ENCODE measurements around the gene VAV3. TPM values are rescaled to one million over a fixed set of nuclear protein-coding genes. Genes with fewer than 3 reads are reported as not detected.

The VAV3 gene
- total RNA-seq, 1 experiment from 2014 or later = not detected

- ATAC-seq = no peak
- no peak overlapping the region for H3K4me2 ChIP-seq (ENCODE audit: low read length)
- H3K9ac ChIP-seq (ENCODE audit: low read length) = no peak overlapping the region
- POLR2A ChIA-PET = no interaction called here
- CTCF ChIA-PET = no interaction called here
- H3K9me3 ChIP-seq (ENCODE audit: control insufficient read depth in 1 of 2, insufficient read depth in 1 of 2, low read depth in 1 of 2, low read length in 2 of 2) = peaks cover 7% of the 10 kb centered on the region in 2 experiments; a peak in 2 of 4 replicates
- H3K4me1 ChIP-seq (ENCODE audit: control insufficient read depth in 1 of 2, insufficient read depth in 2 of 2, low read length in 2 of 2) = no peaks in the 10 kb centered on the region
- no peaks in the 10 kb centered on the region for H3K36me3 ChIP-seq (ENCODE audit: control insufficient read depth in 1 of 2, insufficient read depth in 2 of 2, low read length in 2 of 2)
- H3K27me3 ChIP-seq (ENCODE audit: insufficient read depth, low read length) = no peaks in the 10 kb centered on the region
- H2AFZ ChIP-seq (ENCODE audit: low read depth, low read length, poor library complexity, severe bottlenecking) = no peak overlapping the region
- DNase-seq (ENCODE audit: low read depth, low spot score) = no peak
- intact Hi-C loops (cut with micrococcal nuclease) = no loop called here
- no TSS peak for BruUV-seq (replicated peaks)
- no peak overlapping the region for H3K27ac ChIP-seq (ENCODE audit: low read depth, low read length)
- no peaks in the 10 kb centered on the region for H3K9me2 ChIP-seq (ENCODE audit: insufficient read depth)
- no peak for TF ChIP-seq EGR1 (IDR thresholded peaks at IDR 0.05; ENCODE audit: low read depth)
- no peak for TF ChIP-seq EZH2 (IDR thresholded peaks at IDR 0.05)
- TF ChIP-seq ZBTB33 (IDR thresholded peaks at IDR 0.05; ENCODE audit: extremely low read depth, insufficient replicate concordance, low read length) = no peak
- no peak for TF ChIP-seq ATF3 (IDR thresholded peaks at IDR 0.05)
- no peak for TF ChIP-seq JUND (IDR thresholded peaks at IDR 0.05)
- no peak for TF ChIP-seq POLR2A (IDR thresholded peaks at IDR 0.05; ENCODE audit: borderline replicate concordance, extremely low read depth, insufficient read depth, insufficient read length)
- no peaks in the 10 kb centered on the region for H3K79me2 ChIP-seq (ENCODE audit: insufficient read depth, low read length)
- RAD21 ChIA-PET (ENCODE audit: low non-redundant PET in 1 of 2, low total read pairs in 2 of 2, uncharacterized antibody in 2 of 2, unreplicated experiment in 2 of 2) = no interaction called here
- no peak overlapping the region for H3K4me3 ChIP-seq (replicated peaks in 1 of 2; ENCODE audit: low read depth in 1 of 2, low read length in 2 of 2)
- H4K20me1 ChIP-seq (ENCODE audit: insufficient read depth) = no peaks in the 10 kb centered on the region
These were observed 339.5 kb downstream of the VAV3 start for GRCh38 chr1:107625405-107626029.

GRCh38 chr1:107623431-107623830 is 341.5 kb downstream of the VAV3 start:
- peaks cover 4 to 7% of the 10 kb centered on the region in 2 experiments; a peak in 2 of 4 replicates for H3K9me3 ChIP-seq (ENCODE audit: control insufficient read depth in 1 of 2, insufficient read depth in 1 of 2, low read depth in 1 of 2, low read length in 2 of 2)
- no peak overlapping the region for H2AFZ ChIP-seq (ENCODE audit: low read depth, low read length, poor library complexity, severe bottlenecking)
- ATAC-seq = no peak
- H3K27ac ChIP-seq (ENCODE audit: low read depth, low read length) = no peak overlapping the region
- CTCF ChIA-PET = no interaction called here
- BruUV-seq (replicated peaks) = no TSS peak
- H3K9ac ChIP-seq (ENCODE audit: low read length) = no peak overlapping the region
- H3K36me3 ChIP-seq (ENCODE audit: control insufficient read depth in 1 of 2, insufficient read depth in 2 of 2, low read length in 2 of 2) = no peaks in the 10 kb centered on the region
- intact Hi-C loops (cut with micrococcal nuclease) = no loop called here
- no peaks in the 10 kb centered on the region for H3K4me1 ChIP-seq (ENCODE audit: control insufficient read depth in 1 of 2, insufficient read depth in 2 of 2, low read length in 2 of 2)
- no peak for TF ChIP-seq EZH2phosphoT487 (IDR thresholded peaks at IDR 0.05; ENCODE audit: borderline replicate concordance)
- TF ChIP-seq POLR2AphosphoS5 (IDR thresholded peaks at IDR 0.05; ENCODE audit: low read depth, low read length) = no peak
- RAD21 ChIA-PET (ENCODE audit: low non-redundant PET in 1 of 2, low total read pairs in 2 of 2, uncharacterized antibody in 2 of 2, unreplicated experiment in 2 of 2) = no interaction called here
- no peak overlapping the region for H3K4me3 ChIP-seq (replicated peaks in 1 of 2; ENCODE audit: low read depth in 1 of 2, low read length in 2 of 2)
- H3K4me2 ChIP-seq (ENCODE audit: low read length) = no peak overlapping the region
- H3K79me2 ChIP-seq (ENCODE audit: insufficient read depth, low read length) = no peaks in the 10 kb centered on the region
- POLR2A ChIA-PET = no interaction called here
- no peaks in the 10 kb centered on the region for H3K9me2 ChIP-seq (ENCODE audit: insufficient read depth)
- no peaks in the 10 kb centered on the region for H4K20me1 ChIP-seq (ENCODE audit: insufficient read depth)
- no peaks in the 10 kb centered on the region for H3K27me3 ChIP-seq (ENCODE audit: insufficient read depth, low read length)
- DNase-seq (ENCODE audit: low read depth, low spot score) = no peak
